Left colon (tissue), 2 donors: ENCODE measurements around the gene BCL7A. TPM values are rescaled to one million over a fixed set of nuclear protein-coding genes. Genes with fewer than 3 reads are reported as not detected.

Experiments
- ATAC-seq: fragments of 200-7000 bp; cut with Tn5 transposase; one replicate; pipeline ENCODE4 v1.9.1; 2020; ENCODE audit warnings: mild to moderate bottlenecking, moderate library complexity
- DNase-seq, 2 donors: peaks; one replicate each; pipeline ENCODE4 v3.0.0-alpha.2; 2020
- intact Hi-C, 2 donors: fragments of 100-400 bp; cut with DNase I in 1 of 2; cut with micrococcal nuclease in 1 of 2; formaldehyde crosslinking; loops; one replicate each; pipeline versions ENCODE4 v1.11.2 to v1.14.0; 2022; cut with DNase I, micrococcal nuclease
- total RNA-seq, 2 donors: library from RNA; stranded (reverse); fragmentation: NEBNext Ultra II Directional; extraction: Animal tissue kit (Norgen Biotek cat#: 25700); gene quantifications; one replicate each; pipeline ENCODE4 v1.2.1, GENCODE V29; 2021
- donor health status: DM: no; HTN: no; CAD: no.
- donor health status: DM: yes; HTN: yes; CAD: no.

Gene BCL7A
- total RNA-seq, 2 donors from 2014 or later: 6.5 to 6.7 TPM

- no peak for ATAC-seq
These were observed 25.4 kb upstream of the BCL7A start for GRCh38 chr12:121996050-121996944.

GRCh38 chr12:121996945-121997612 is 24.6 kb upstream of the BCL7A start:
- no peak for DNase-seq
- ATAC-seq: no peak
- intact Hi-C loops: no loop called here

More at GRCh38 chr12:121996050-121996944, 25.4 kb upstream of the BCL7A start:
- DNase-seq: no peak
- intact Hi-C loops: no loop called here

- intact Hi-C loops: no loop called here
These were observed 20.0 kb upstream of the BCL7A start for GRCh38 chr12:122001466-122002209.

GRCh38 chr12:122003651-122004611 is 17.8 kb upstream of the BCL7A start:
- intact Hi-C loops: no loop called here
- DNase-seq (no peak), ATAC-seq (no peak)

More at GRCh38 chr12:122001466-122002209, 20.0 kb upstream of the BCL7A start:
- ATAC-seq (no peak), DNase-seq (no peak)

GRCh38 chr12:122004633-122005071 is 17.0 kb upstream of the BCL7A start:
- ATAC-seq (no peak), DNase-seq (no peak)
- intact Hi-C loops: no loop called here

GRCh38 chr12:122005252-122005776 is 16.4 kb upstream of the BCL7A start:
- intact Hi-C loops: no loop called here

GRCh38 chr12:122006186-122006926 is 15.3 kb upstream of the BCL7A start:
- intact Hi-C loops: no loop called here
- DNase-seq (no peak), ATAC-seq (no peak)

More at GRCh38 chr12:122005252-122005776, 16.4 kb upstream of the BCL7A start:
- DNase-seq: no peak
- no peak for ATAC-seq

- DNase-seq (no peak), ATAC-seq (no peak)
- intact Hi-C loops: no loop called here
These were observed 11.9 kb upstream of the BCL7A start for GRCh38 chr12:122009741-122010140.

- ATAC-seq (no peak), DNase-seq (no peak)
- intact Hi-C loops: no loop called here
These were observed 9.5 kb upstream of the BCL7A start for GRCh38 chr12:122012184-122012583.

- intact Hi-C loops: no loop called here
- no peak for DNase-seq
- no peak for ATAC-seq
These were observed 8.5 kb upstream of the BCL7A start for GRCh38 chr12:122013136-122013535.

GRCh38 chr12:122013791-122014590 is 7.7 kb upstream of the BCL7A start:
- intact Hi-C loops: no loop called here
- ATAC-seq: no peak
- no peak for DNase-seq

- DNase-seq (no peak), ATAC-seq (no peak)
- intact Hi-C loops: no loop called here
These were observed 6.9 kb upstream of the BCL7A start for GRCh38 chr12:122014781-122015180.

- ATAC-seq: no peak
- no peak for DNase-seq
- intact Hi-C loops: no loop called here
These were observed 3.2 kb upstream of the BCL7A start for GRCh38 chr12:122018457-122018856.

- ATAC-seq: no peak
- intact Hi-C loops: no loop called here
These were observed 2.7 kb upstream of the BCL7A start for GRCh38 chr12:122018937-122019336.

GRCh38 chr12:122020795-122021192 is 890 bp upstream of the BCL7A start:
- no peak for ATAC-seq
- no peak for DNase-seq
- intact Hi-C loops: no loop called here

More at GRCh38 chr12:122018937-122019336, 2.7 kb upstream of the BCL7A start:
- DNase-seq: no peak

GRCh38 chr12:122021193-122021821 is 377 bp upstream of the BCL7A start:
- intact Hi-C loops: no loop called here
- DNase-seq (peak in 1 of 2 donors; percentile 39), ATAC-seq (no peak)
